Measurements from ENCODE around the gene CBR3. TPM values are rescaled to one million over a fixed set of nuclear protein-coding genes. Genes with fewer than 3 reads are reported as not detected.
A peak's percentile ranks its signal among the peaks of the same experiment; 100 is the strongest.

Gene CBR3
- total RNA-seq, 4 donors from 2014 or later, result 2.7 to 5.1 (median 3.2) TPM; not detected in 1

- Histone ChIP-seq H3K36me3 (no peaks in the 10 kb centered on the region), H3K27ac (peak overlapping the region; percentile 30 to 59 (median 51)), H3K4me3 (no peak overlapping the region), H3K27me3 (no peaks in the 10 kb centered on the region), H3K4me1 (peaks cover 0 to 8% (median 6%) of the 10 kb centered on the region in 4 donors), H3K9me3 (no peaks in the 10 kb centered on the region)
- peak in 2 of 3 donors; percentile 49 to 62 for DNase-seq
- TF ChIP-seq POLR2A (IDR thresholded peaks at IDR 0.05), result no peak
- TF ChIP-seq CTCF (IDR thresholded peaks at IDR 0.05), result no peak
These were observed 15.2 kb downstream of the CBR3 start for GRCh38 chr21:36149788-36150711.

GRCh38 chr21:36155603-36156338 is 20.9 kb downstream of the CBR3 start:
- Histone ChIP-seq H3K27ac (peak overlapping the region; percentile 80 to 96 (median 92)), H3K4me1 (peaks cover 0 to 8% (median 3%) of the 10 kb centered on the region in 4 donors), H3K27me3 (no peaks in the 10 kb centered on the region), H3K9me3 (no peaks in the 10 kb centered on the region), H3K36me3 (no peaks in the 10 kb centered on the region), H3K4me3 (peak overlapping the region; percentile 55 to 77 (median 70))
- DNase-seq, result peak in 2 of 3 donors; percentile 71 to 74
- no peak for TF ChIP-seq CTCF (IDR thresholded peaks at IDR 0.05)
- peak; percentile 97 to 98 for TF ChIP-seq POLR2A (IDR thresholded peaks at IDR 0.05)

GRCh38 chr21:36156339-36156814 is 21.5 kb downstream of the CBR3 start:
- no peaks in the 10 kb centered on the region for H3K36me3 ChIP-seq
- H3K9me3 ChIP-seq, result no peaks in the 10 kb centered on the region
- H3K27me3 ChIP-seq, result no peaks in the 10 kb centered on the region
- H3K27ac ChIP-seq, result peak overlapping the region; percentile 91 to 96 (median 94)
- H3K4me3 ChIP-seq, result peak overlapping the region; percentile 80 to 96 (median 90)
- TF ChIP-seq POLR2A (IDR thresholded peaks at IDR 0.05) (no peak), CTCF (IDR thresholded peaks at IDR 0.05) (no peak)
- peaks cover 0 to 8% (median 3%) of the 10 kb centered on the region in 4 donors for H3K4me1 ChIP-seq
- peak; percentile 100 for DNase-seq

- peak in 2 of 3 donors; percentile 49 to 75 for DNase-seq
- peaks cover 0 to 8% (median 3%) of the 10 kb centered on the region in 4 donors for H3K4me1 ChIP-seq
- peak within 1 kb of the TSS; percentile 91 to 96 (median 94) for H3K27ac ChIP-seq
- peak; percentile 95 to 97 for TF ChIP-seq POLR2A (IDR thresholded peaks at IDR 0.05)
- TF ChIP-seq CTCF (IDR thresholded peaks at IDR 0.05), result no peak
- no peaks in the 10 kb centered on the region for H3K36me3 ChIP-seq
- H3K4me3 ChIP-seq, result peak within 1 kb of the TSS; percentile 80 to 96 (median 90)
- H3K9me3 ChIP-seq, result no peaks in the 10 kb centered on the region
- no peaks in the 10 kb centered on the region for H3K27me3 ChIP-seq
These were observed 22.2 kb downstream of the CBR3 start, which contains the start of gene DOP1B for GRCh38 chr21:36156815-36157670. DOP1B (plus strand) TSS chr21:36156824; CDS start chr21:36164734, 7,910 bp downstream.
